CD14-positive monocyte (primary cell): ENCODE results near the gene MALRD1. TPM values are rescaled to one million over a fixed set of nuclear protein-coding genes. Genes with fewer than 3 reads are reported as not detected.

Source experiments
- DNase-seq, 3 donors: peaks; one replicate each; pipeline ENCODE4 v3.0.0-alpha.2; 2011 to 2022
- H2AFZ ChIP-seq: 2 replicates; pipeline ENCODE4 v1.6.0; 2012; ENCODE audit warnings: mild to moderate bottlenecking, low read depth, low read length, inconsistent platforms; ENCODE audit not compliant: insufficient read depth, poor library complexity, severe bottlenecking
- H3K27ac ChIP-seq, 2 donors: 1 replicate in 1 of 2; 2 replicates in 1 of 2; pipeline ENCODE4 v1.5.1; 2012 to 2013; ENCODE audit warnings: low read length in 2 of 2, control low read depth in 1 of 2, inconsistent platforms in 1 of 2, low read depth in 1 of 2, mild to moderate bottlenecking in 1 of 2
- H3K27me3 ChIP-seq, 2 donors: one replicate each; pipeline versions ENCODE4 v1.6.0 to v1.6.1; 2011 to 2013; ENCODE audit warnings: low read length in 2 of 2; ENCODE audit not compliant: control insufficient read depth in 2 of 2, insufficient read depth in 2 of 2
- H3K36me3 ChIP-seq, 2 donors: replicated peaks in 1 of 2; 1 replicate in 1 of 2; 2 replicates in 1 of 2; pipeline versions ENCODE4 v1.5.1 to v1.6.1; 2012 to 2013; ENCODE audit warnings: low read length in 2 of 2, control low read depth in 1 of 2, inconsistent platforms in 1 of 2, mild to moderate bottlenecking in 1 of 2; ENCODE audit not compliant: insufficient read depth in 2 of 2, control insufficient read depth in 1 of 2
- H3K4me1 ChIP-seq, 2 donors: 1 replicate in 1 of 2; 2 replicates in 1 of 2; pipeline versions ENCODE4 v1.5.1 to v1.6.1; 2012 to 2013; ENCODE audit warnings: low read length in 2 of 2, control low read depth in 1 of 2, inconsistent platforms in 1 of 2, mild to moderate bottlenecking in 1 of 2, moderate library complexity in 1 of 2; ENCODE audit not compliant: insufficient read depth in 2 of 2, control insufficient read depth in 1 of 2
- H3K4me2 ChIP-seq: replicated peaks from 2 replicates; pipeline ENCODE3; 2012; ENCODE audit warnings: low read length, moderate library complexity, mild to moderate bottlenecking; ENCODE audit not compliant: poor library complexity, severe bottlenecking; ENCODE audit errors: extremely low read depth
- H3K4me3 ChIP-seq, 3 experiments: fragments of 200-600 bp in 1 of 3; sonication (generic) in 1 of 3; replicated peaks in 1 of 3; 1 replicate in 2 of 3; 2 replicates in 1 of 3; pipeline ENCODE4 v1.5.1; 2011 to 2013; ENCODE audit warnings: low read length in 3 of 3, mild to moderate bottlenecking in 3 of 3, control low read depth in 2 of 3, low read depth in 2 of 3, inconsistent platforms in 1 of 3, moderate library complexity in 1 of 3
- H3K79me2 ChIP-seq: 2 replicates; pipeline ENCODE4 v1.6.0; 2012; ENCODE audit warnings: mild to moderate bottlenecking, control low read depth, inconsistent platforms, low read length, moderate library complexity; ENCODE audit not compliant: insufficient read depth
- H3K9ac ChIP-seq: 2 replicates; pipeline ENCODE4 v1.6.0; 2017; ENCODE audit warnings: low read length, mild to moderate bottlenecking; ENCODE audit not compliant: insufficient read depth, poor library complexity, severe bottlenecking
- H3K9me3 ChIP-seq, 2 donors: replicated peaks in 1 of 2; 1 replicate in 1 of 2; 2 replicates in 1 of 2; pipeline versions ENCODE4 v1.5.1 to v1.6.1; 2012 to 2013; ENCODE audit warnings: low read length in 2 of 2, control low read depth in 1 of 2; ENCODE audit not compliant: control insufficient read depth in 1 of 2, insufficient read depth in 1 of 2
- H4K20me1 ChIP-seq: 2 replicates; pipeline ENCODE4 v1.6.0; 2012; ENCODE audit warnings: mild to moderate bottlenecking, low read length, control low read depth, moderate library complexity; ENCODE audit not compliant: insufficient read depth
- H3K27ac Mint-ChIP-seq, 7 donors: one replicate each; pipeline ENCODE4 v1.8.0; 2020; ENCODE audit warnings: mild to moderate bottlenecking in 7 of 7, mixed read lengths in 7 of 7, moderate library complexity in 6 of 7, inconsistent platforms in 2 of 7
- H3K27me3 Mint-ChIP-seq, 3 donors: one replicate each; pipeline ENCODE4 v1.8.0; 2021 to 2022; ENCODE audit warnings: low read depth in 3 of 3, mild to moderate bottlenecking in 3 of 3, mixed read lengths in 3 of 3, moderate library complexity in 3 of 3, inconsistent platforms in 1 of 3
- H3K36me3 Mint-ChIP-seq, 2 donors: one replicate each; pipeline ENCODE4 v1.8.0; 2020; ENCODE audit warnings: mixed read lengths in 2 of 2, inconsistent platforms in 1 of 2, mild to moderate bottlenecking in 1 of 2
- H3K4me1 Mint-ChIP-seq: one replicate; pipeline ENCODE4 v1.8.0; 2020; ENCODE audit warnings: mild to moderate bottlenecking, mixed read lengths
- H3K4me3 Mint-ChIP-seq, 2 donors: one replicate each; pipeline ENCODE4 v1.8.0; 2020; ENCODE audit warnings: mild to moderate bottlenecking in 2 of 2, mixed read lengths in 2 of 2, moderate library complexity in 1 of 2
- H3K9me3 Mint-ChIP-seq, 7 donors: one replicate each; pipeline ENCODE4 v1.8.0; 2020 to 2022; ENCODE audit warnings: mixed read lengths in 7 of 7, mild to moderate bottlenecking in 6 of 7, moderate library complexity in 6 of 7, inconsistent platforms in 2 of 7
- WGBS: methylation state at CpG from one replicate; pipeline ENCODE4 v1.1.5; 2013; ENCODE audit warnings: missing lambda C conversion rate; ENCODE audit not compliant: insufficient coverage; 5-methylcytosine and 5-hydroxymethylcytosine counted together
- intact Hi-C, 2 donors: fragments of 100-400 bp; cut with micrococcal nuclease; formaldehyde crosslinking; loops; one replicate each; pipeline versions ENCODE4 v1.15.0 to v1.15.1; 2023
- polyA plus RNA-seq, 3 donors: library from polyadenylated mRNA; depleted of rRNA in 1 of 3; unstranded in 2 of 3; stranded (reverse) in 1 of 3; fragments of 300-500 nt in 2 of 3; fragments of >200 nt in 1 of 3; fragmentation: Illumina TruSeq in 2 of 3; gene quantifications; 1 replicate in 2 of 3; 2 replicates in 1 of 3; pipeline ENCODE4 v1.2.3, GENCODE V29; 2012 to 2021
- TF ChIP-seq, protein P1 (sequence below): fragments of 200-600 bp; IDR thresholded peaks from one replicate; pipeline ENCODE4 v1.8.0; 2022; ENCODE audit warnings: antibody characterized with exemption, mild to moderate bottlenecking

MALRD1 gene
- polyA plus RNA-seq, 3 donors = not detected

DNA sequence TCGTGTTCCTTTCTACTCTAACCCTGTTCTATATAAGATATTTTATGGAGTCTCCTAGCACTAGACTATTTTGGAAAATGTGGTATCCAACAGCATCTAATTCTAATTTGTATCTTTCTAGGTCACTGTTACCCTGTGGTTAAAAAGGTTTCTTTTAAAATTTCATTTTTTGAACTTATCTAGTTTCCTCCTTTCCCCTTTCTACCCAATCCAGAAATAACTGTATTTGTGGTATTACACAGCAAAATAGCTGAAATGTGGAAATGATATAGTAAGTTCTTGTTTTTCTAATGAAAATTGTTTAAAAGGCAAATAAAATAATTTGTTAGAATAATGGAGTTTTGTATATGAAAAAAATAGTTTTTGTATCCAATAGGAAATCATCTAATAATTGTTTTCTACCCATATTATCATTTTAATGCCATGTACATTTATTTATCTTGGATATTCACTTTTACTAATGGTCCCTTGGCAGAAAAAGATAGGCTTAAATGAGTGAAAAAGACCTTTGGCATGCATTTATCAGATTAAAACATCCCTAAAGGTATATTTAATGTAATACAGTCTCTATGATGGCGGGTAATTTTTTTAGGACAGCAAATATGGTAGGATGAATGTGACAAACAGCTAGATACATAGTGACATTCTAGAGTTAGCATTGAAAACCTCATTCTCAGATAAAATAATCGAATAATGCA lies 592.1 kb downstream of the MALRD1 start:
- H3K27me3 Mint-ChIP-seq = peaks cover 0 to 2% (median 0%) of the 10 kb centered on the region in 3 donors
- H3K4me3 Mint-ChIP-seq = no peak overlapping the region
- Histone ChIP-seq H2AFZ (no peak overlapping the region), H3K36me3 (no peaks in the 10 kb centered on the region), H3K27me3 (no peaks in the 10 kb centered on the region), H3K9me3 (no peaks in the 10 kb centered on the region), H3K4me1 (peaks cover 31 to 36% of the 10 kb centered on the region in 2 donors), H3K4me3 (no peak overlapping the region), H4K20me1 (no peaks in the 10 kb centered on the region), H3K9ac (no peak overlapping the region), H3K4me2 (peak overlapping the region; percentile 20), H3K79me2 (no peaks in the 10 kb centered on the region), H3K27ac (peak overlapping the region in 1 of 2 donors; percentile 97)
- H3K4me1 Mint-ChIP-seq = peaks cover 29% of the 10 kb centered on the region
- no CpG with 5 or more reads among the region's 3 CpGs for WGBS
- no peaks in the 10 kb centered on the region for H3K9me3 Mint-ChIP-seq
- H3K27ac Mint-ChIP-seq = peak overlapping the region in 4 of 7 donors; percentile 30 to 80 (median 54)
- TF ChIP-seq, protein P1, sequence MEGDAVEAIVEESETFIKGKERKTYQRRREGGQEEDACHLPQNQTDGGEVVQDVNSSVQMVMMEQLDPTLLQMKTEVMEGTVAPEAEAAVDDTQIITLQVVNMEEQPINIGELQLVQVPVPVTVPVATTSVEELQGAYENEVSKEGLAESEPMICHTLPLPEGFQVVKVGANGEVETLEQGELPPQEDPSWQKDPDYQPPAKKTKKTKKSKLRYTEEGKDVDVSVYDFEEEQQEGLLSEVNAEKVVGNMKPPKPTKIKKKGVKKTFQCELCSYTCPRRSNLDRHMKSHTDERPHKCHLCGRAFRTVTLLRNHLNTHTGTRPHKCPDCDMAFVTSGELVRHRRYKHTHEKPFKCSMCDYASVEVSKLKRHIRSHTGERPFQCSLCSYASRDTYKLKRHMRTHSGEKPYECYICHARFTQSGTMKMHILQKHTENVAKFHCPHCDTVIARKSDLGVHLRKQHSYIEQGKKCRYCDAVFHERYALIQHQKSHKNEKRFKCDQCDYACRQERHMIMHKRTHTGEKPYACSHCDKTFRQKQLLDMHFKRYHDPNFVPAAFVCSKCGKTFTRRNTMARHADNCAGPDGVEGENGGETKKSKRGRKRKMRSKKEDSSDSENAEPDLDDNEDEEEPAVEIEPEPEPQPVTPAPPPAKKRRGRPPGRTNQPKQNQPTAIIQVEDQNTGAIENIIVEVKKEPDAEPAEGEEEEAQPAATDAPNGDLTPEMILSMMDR = no peak
- no peak for DNase-seq
- no peaks in the 10 kb centered on the region for H3K36me3 Mint-ChIP-seq
- intact Hi-C loops = no loop called here

DNA sequence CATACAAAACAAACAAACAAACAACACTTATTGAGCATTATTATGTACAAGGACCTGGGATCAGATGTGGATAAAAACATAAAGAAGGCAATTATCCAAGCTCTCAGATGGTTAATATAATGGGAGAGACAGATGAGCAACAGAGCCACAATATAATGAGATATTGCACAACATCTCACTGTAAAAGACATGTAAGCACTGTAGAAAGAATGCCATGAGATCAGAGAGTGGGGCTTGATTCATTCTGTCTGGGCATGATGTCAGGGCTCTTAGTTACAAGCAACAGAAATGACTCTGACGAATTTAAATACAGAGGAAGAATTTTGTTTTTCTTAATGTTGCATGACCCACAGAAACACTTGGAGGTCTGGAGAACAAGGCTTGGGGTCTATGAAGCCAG lies 602.9 kb downstream of the MALRD1 start:
- Mint-ChIP-seq H3K4me1 (peaks cover 2% of the 10 kb centered on the region), H3K4me3 (no peak overlapping the region), H3K9me3 (peaks cover 0 to 3% (median 0%) of the 10 kb centered on the region in 7 donors), H3K27me3 (no peaks in the 10 kb centered on the region), H3K27ac (no peak overlapping the region), H3K36me3 (peaks cover 0 to 2% of the 10 kb centered on the region in 2 donors)
- Histone ChIP-seq H3K4me1 (no peaks in the 10 kb centered on the region), H3K4me3 (no peak overlapping the region), H3K9ac (no peak overlapping the region), H3K27ac (no peak overlapping the region), H4K20me1 (no peaks in the 10 kb centered on the region), H2AFZ (no peak overlapping the region), H3K36me3 (no peaks in the 10 kb centered on the region), H3K9me3 (no peaks in the 10 kb centered on the region), H3K27me3 (no peaks in the 10 kb centered on the region), H3K79me2 (no peaks in the 10 kb centered on the region), H3K4me2 (no peak overlapping the region)
- TF ChIP-seq, protein P1 = no peak
- intact Hi-C loops = no loop called here
- DNase-seq = no peak
- WGBS = no CpG with 5 or more reads among the region's 1 CpG
